ENCODE results near the gene PDZK1IP1. TPM values are rescaled to one million over a fixed set of nuclear protein-coding genes. Genes with fewer than 3 reads are reported as not detected.

Gene PDZK1IP1
- total and polyA plus RNA-seq, 2 of the 13 experiments (the other 11 are each of a cell fraction or from before 2014, with no cell fraction given): 0.24 to 1.6 TPM

Other genes starting within 250 kb of the PDZK1IP1 start
- not detected in 2 replicates for gene CYP4A11, start 248.6 kb downstream of the PDZK1IP1 start, total RNA-seq (2016; rRNA removed; fragmentation: Illumina TruSeq; extraction: Trizol)
- gene CYP4A11, start 248.6 kb downstream of the PDZK1IP1 start, polyA plus RNA-seq (2011; rRNA removed): not detected in 2 replicates
- gene CYP4X1, start 166.4 kb downstream of the PDZK1IP1 start, total RNA-seq (2016; rRNA removed; fragmentation: Illumina TruSeq; extraction: Trizol): 0.07 TPM in 1 of 2 replicates, not detected in the other
- gene CYP4X1, start 166.4 kb downstream of the PDZK1IP1 start, polyA plus RNA-seq (2011; rRNA removed): not detected in 2 replicates
- gene CYP4Z1, start 122.8 kb downstream of the PDZK1IP1 start, total RNA-seq (2016; rRNA removed; fragmentation: Illumina TruSeq; extraction: Trizol): not detected in 2 replicates
- not detected in 2 replicates for gene CYP4Z1, start 122.8 kb downstream of the PDZK1IP1 start, polyA plus RNA-seq (2011; rRNA removed)
- not detected in 2 replicates for gene CYP4A22, start 52.6 kb downstream of the PDZK1IP1 start, total RNA-seq (2016; rRNA removed; fragmentation: Illumina TruSeq; extraction: Trizol)
- gene CYP4A22, start 52.6 kb downstream of the PDZK1IP1 start, polyA plus RNA-seq (2011; rRNA removed): not detected in 2 replicates
- not detected in 2 replicates for gene TAL1, start 42.2 kb upstream of the PDZK1IP1 start, total RNA-seq (2016; rRNA removed; fragmentation: Illumina TruSeq; extraction: Trizol)
- gene TAL1, start 42.2 kb upstream of the PDZK1IP1 start, polyA plus RNA-seq (2011; rRNA removed): 0.05 and 0.07 TPM in 2 replicates
- gene STIL, start 124.1 kb upstream of the PDZK1IP1 start, total RNA-seq (2016; rRNA removed; fragmentation: Illumina TruSeq; extraction: Trizol): 18.6 and 22.8 TPM in 2 replicates
- 7.9 and 13.7 TPM in 2 replicates for gene STIL, start 124.1 kb upstream of the PDZK1IP1 start, polyA plus RNA-seq (2011; rRNA removed)
- gene CMPK1, start 143.8 kb upstream of the PDZK1IP1 start, total RNA-seq (2016; rRNA removed; fragmentation: Illumina TruSeq; extraction: Trizol): 92.0 and 134 TPM in 2 replicates
- gene CMPK1, start 143.8 kb upstream of the PDZK1IP1 start, polyA plus RNA-seq (2011; rRNA removed): 26.7 and 38.3 TPM in 2 replicates
- gene FOXE3, start 226.2 kb upstream of the PDZK1IP1 start, total RNA-seq (2016; rRNA removed; fragmentation: Illumina TruSeq; extraction: Trizol): not detected in 2 replicates
- gene FOXE3, start 226.2 kb upstream of the PDZK1IP1 start, polyA plus RNA-seq (2011; rRNA removed): not detected in 2 replicates
- 0.07 and 0.09 TPM in 2 replicates for gene FOXD2, start 248.0 kb upstream of the PDZK1IP1 start, total RNA-seq (2016; rRNA removed; fragmentation: Illumina TruSeq; extraction: Trizol)
- 0.01 and 0.03 TPM in 2 replicates for gene FOXD2, start 248.0 kb upstream of the PDZK1IP1 start, polyA plus RNA-seq (2011; rRNA removed)

Measured in HepG2 (cell line).